SU-DHL-6 (cell line): ENCODE measurements around the gene HHAT.

Experiments used
- H2AFZ ChIP-seq: fragments of 200-600 bp; sonication (generic); 2 replicates; pipeline ENCODE4 v1.6.1; 2014; ENCODE audit warnings: low read depth, mild to moderate bottlenecking, moderate library complexity, mixed read lengths, antibody characterized with exemption, low read length; ENCODE audit not compliant: severe bottlenecking
- H3F3A ChIP-seq: fragments of 200-600 bp; shearing (Covaris generic); 2 replicates; pipeline ENCODE4 v1.6.0; 2016; ENCODE audit warnings: antibody characterized with exemption, mild to moderate bottlenecking; ENCODE audit not compliant: insufficient read depth
- H3K27ac ChIP-seq: fragments of 200-600 bp; sonication (generic); 2 replicates; pipeline ENCODE4 v1.5.1; 2016; ENCODE audit warnings: low read depth, mild to moderate bottlenecking, low read length, moderate library complexity, mixed read lengths
- H3K27me3 ChIP-seq: fragments of 200-600 bp; sonication (generic), shearing (Covaris generic); 2 replicates; pipeline ENCODE4 v1.6.0; 2014; ENCODE audit warnings: mild to moderate bottlenecking, low read length
- H3K36me3 ChIP-seq: fragments of 200-600 bp; sonication (generic); 2 replicates; pipeline ENCODE4 v1.6.1; 2014; ENCODE audit warnings: mild to moderate bottlenecking, low read length, mixed read lengths
- H3K4me2 ChIP-seq: fragments of 300-600, 200-600 bp; shearing (Covaris generic), sonication (generic); 2 replicates; pipeline ENCODE4 v1.6.0; 2014; ENCODE audit warnings: low read length, low read depth, mild to moderate bottlenecking; ENCODE audit not compliant: poor library complexity, severe bottlenecking
- H3K4me3 ChIP-seq: fragments of 200-600 bp; sonication (generic); 2 replicates; pipeline ENCODE4 v1.5.1; 2014; ENCODE audit warnings: antibody characterized with exemption, low read length, mild to moderate bottlenecking, mixed read lengths; ENCODE audit not compliant: insufficient read depth, poor library complexity, severe bottlenecking
- H3K79me2 ChIP-seq: fragments of 200-600 bp; sonication (generic); 2 replicates; pipeline ENCODE4 v1.6.1; 2014; ENCODE audit warnings: mild to moderate bottlenecking, low read length, moderate library complexity; ENCODE audit not compliant: insufficient read depth
- H3K9ac ChIP-seq: fragments of 200-600 bp; sonication (generic); 2 replicates; pipeline ENCODE4 v1.7.0; 2014; ENCODE audit warnings: mild to moderate bottlenecking, low read length
- H3K9me2 ChIP-seq: fragments of 200-600 bp; sonication (generic); replicated peaks from 2 replicates; pipeline ENCODE4 v1.6.1; 2014; ENCODE audit warnings: low read length; ENCODE audit not compliant: insufficient read depth
- H3K9me3 ChIP-seq: fragments of 200-600 bp; sonication (generic); 2 replicates; pipeline ENCODE4 v1.6.1; 2014; ENCODE audit warnings: low read length, mixed read lengths; ENCODE audit not compliant: insufficient read depth
- H4K20me1 ChIP-seq: fragments of 200-600 bp; sonication (generic); 2 replicates; pipeline ENCODE4 v1.6.1; 2014; ENCODE audit warnings: low read depth, mild to moderate bottlenecking, antibody characterized with exemption, low read length, moderate library complexity, mixed read lengths
- CTCF ChIP-seq: fragments of 200-600 bp; sonication (generic); IDR thresholded peaks from one replicate; pipeline ENCODE4 v1.5.1; 2017; ENCODE audit warnings: antibody characterized with exemption, mild to moderate bottlenecking, low read length, moderate library complexity; ENCODE audit not compliant: insufficient read depth, poor library complexity, severe bottlenecking
- EZH2phosphoT487 ChIP-seq: fragments of 200-600 bp; sonication (generic), shearing (Covaris generic); conservative IDR thresholded peaks from 2 replicates; pipeline ENCODE4 v1.6.1; 2018; ENCODE audit warnings: mild to moderate bottlenecking, antibody characterized with exemption, low read length, moderate library complexity, mixed read lengths

The HHAT gene

GRCh38 chr1:210711825-210712612 is 383.3 kb downstream of the HHAT start:
- no peaks in the 10 kb centered on the region for H3K36me3 ChIP-seq
- H3K4me3 ChIP-seq: no peak overlapping the region
- H3K27me3 ChIP-seq: no peaks in the 10 kb centered on the region
- H2AFZ ChIP-seq: no peak overlapping the region
- TF ChIP-seq EZH2phosphoT487 (no peak), CTCF (no peak)
- no peaks in the 10 kb centered on the region for H3K9me3 ChIP-seq
- H3F3A ChIP-seq: no peaks in the 10 kb centered on the region
- no peak overlapping the region for H3K4me2 ChIP-seq
- no peak overlapping the region for H3K27ac ChIP-seq
- H4K20me1 ChIP-seq: no peaks in the 10 kb centered on the region
- no peak overlapping the region for H3K9ac ChIP-seq
- no peaks in the 10 kb centered on the region for H3K9me2 ChIP-seq
- H3K79me2 ChIP-seq: no peaks in the 10 kb centered on the region

GRCh38 chr1:210715072-210715471 is 386.4 kb downstream of the HHAT start:
- no peak overlapping the region for H2AFZ ChIP-seq
- no peak overlapping the region for H3K9ac ChIP-seq
- no peak overlapping the region for H3K27ac ChIP-seq
- H3K27me3 ChIP-seq: no peaks in the 10 kb centered on the region
- no peaks in the 10 kb centered on the region for H4K20me1 ChIP-seq
- H3K36me3 ChIP-seq: no peaks in the 10 kb centered on the region
- H3F3A ChIP-seq: no peaks in the 10 kb centered on the region
- no peaks in the 10 kb centered on the region for H3K9me2 ChIP-seq
- H3K4me2 ChIP-seq: no peak overlapping the region
- H3K9me3 ChIP-seq: no peaks in the 10 kb centered on the region
- no peaks in the 10 kb centered on the region for H3K79me2 ChIP-seq
- no peak overlapping the region for H3K4me3 ChIP-seq
- TF ChIP-seq EZH2phosphoT487 (no peak), CTCF (no peak)

- Histone ChIP-seq H3K27me3 (no peaks in the 10 kb centered on the region), H3K9me3 (no peaks in the 10 kb centered on the region), H3K79me2 (no peaks in the 10 kb centered on the region), H3K4me2 (no peak overlapping the region), H3K9me2 (no peaks in the 10 kb centered on the region), H2AFZ (no peak overlapping the region), H4K20me1 (no peaks in the 10 kb centered on the region), H3K27ac (no peak overlapping the region), H3F3A (no peaks in the 10 kb centered on the region), H3K4me3 (no peak overlapping the region), H3K36me3 (no peaks in the 10 kb centered on the region), H3K9ac (no peak overlapping the region)
- TF ChIP-seq EZH2phosphoT487: no peak
- TF ChIP-seq CTCF: no peak
These were observed 393.8 kb downstream of the HHAT start for GRCh38 chr1:210722410-210723081.
